ENCODE data around the gene VCPKMT.

DNA sequence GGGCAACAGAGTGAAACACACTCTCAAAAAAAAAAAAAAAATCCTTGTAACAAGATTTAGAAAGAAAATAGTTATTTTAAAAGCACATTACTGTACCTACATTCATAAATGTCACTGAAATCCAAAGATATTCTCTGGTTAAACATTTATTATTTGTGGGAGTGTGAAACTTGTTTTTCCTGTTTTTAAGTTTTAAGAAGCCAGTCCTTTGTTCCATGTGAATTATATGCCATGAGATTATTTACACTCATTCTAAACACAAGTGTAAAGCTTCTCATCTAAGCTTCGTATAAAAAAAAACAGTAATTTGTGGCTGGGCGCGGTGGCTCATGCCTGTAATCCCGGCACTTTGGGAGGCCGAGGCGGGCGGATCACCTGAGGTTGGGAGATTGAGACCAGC is 15.0 kb downstream of the VCPKMT start:
- TF ChIP-seq, protein P1, sequence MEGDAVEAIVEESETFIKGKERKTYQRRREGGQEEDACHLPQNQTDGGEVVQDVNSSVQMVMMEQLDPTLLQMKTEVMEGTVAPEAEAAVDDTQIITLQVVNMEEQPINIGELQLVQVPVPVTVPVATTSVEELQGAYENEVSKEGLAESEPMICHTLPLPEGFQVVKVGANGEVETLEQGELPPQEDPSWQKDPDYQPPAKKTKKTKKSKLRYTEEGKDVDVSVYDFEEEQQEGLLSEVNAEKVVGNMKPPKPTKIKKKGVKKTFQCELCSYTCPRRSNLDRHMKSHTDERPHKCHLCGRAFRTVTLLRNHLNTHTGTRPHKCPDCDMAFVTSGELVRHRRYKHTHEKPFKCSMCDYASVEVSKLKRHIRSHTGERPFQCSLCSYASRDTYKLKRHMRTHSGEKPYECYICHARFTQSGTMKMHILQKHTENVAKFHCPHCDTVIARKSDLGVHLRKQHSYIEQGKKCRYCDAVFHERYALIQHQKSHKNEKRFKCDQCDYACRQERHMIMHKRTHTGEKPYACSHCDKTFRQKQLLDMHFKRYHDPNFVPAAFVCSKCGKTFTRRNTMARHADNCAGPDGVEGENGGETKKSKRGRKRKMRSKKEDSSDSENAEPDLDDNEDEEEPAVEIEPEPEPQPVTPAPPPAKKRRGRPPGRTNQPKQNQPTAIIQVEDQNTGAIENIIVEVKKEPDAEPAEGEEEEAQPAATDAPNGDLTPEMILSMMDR (IDR thresholded peaks at IDR 0.05), result no peak
- TF ChIP-seq POLR2A (IDR thresholded peaks at IDR 0.05), result no peak
